ENCODE results near the gene RGS17.
"Not testable (repeated sequence)": the region's sequence is repeated elsewhere in the genome, so short reads cannot be mapped to it uniquely, and the experiment has no call there.

Gene RGS17

DNA sequence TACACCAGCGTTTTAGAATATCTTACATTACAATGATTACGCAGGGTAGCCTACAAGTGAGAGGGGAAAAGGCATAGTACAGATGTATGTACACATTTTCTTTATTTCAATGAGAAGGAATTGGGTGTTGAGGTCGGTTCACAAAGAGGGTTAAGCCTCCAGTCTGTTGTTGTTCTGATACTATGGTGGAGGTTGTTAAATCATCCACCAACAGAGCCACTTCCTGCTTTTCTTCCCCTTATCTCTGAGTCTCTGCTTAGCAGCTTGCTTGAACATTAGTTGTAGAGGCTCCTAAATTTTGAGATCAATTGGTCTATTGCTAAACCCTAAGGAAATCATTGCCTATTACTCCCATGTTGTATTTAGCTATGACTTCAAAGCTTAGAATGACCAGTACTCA, 7.3 kb downstream of the RGS17 start:
- no peak overlapping the region for H3K9ac ChIP-seq
- H2AFZ ChIP-seq (ENCODE audit: low read depth) = no peak overlapping the region
- H3K27me3 ChIP-seq (ENCODE audit: insufficient read depth, low read depth) = no peaks in the 10 kb centered on the region
- H3K4me1 ChIP-seq (ENCODE audit: low read depth, poor library complexity, severe bottlenecking) = no peaks in the 10 kb centered on the region
- no peak overlapping the region for H3K4me3 ChIP-seq (IDR thresholded peaks at IDR 0.05; ENCODE audit: insufficient read depth, low read depth, low read length)
- no peaks in the 10 kb centered on the region for H4K20me1 ChIP-seq (ENCODE audit: insufficient read depth)
- H3K36me3 ChIP-seq (ENCODE audit: insufficient read depth) = no peaks in the 10 kb centered on the region
- H3K27ac ChIP-seq = no peak overlapping the region
- H3K4me2 ChIP-seq = no peak overlapping the region
- TF ChIP-seq, protein P1, sequence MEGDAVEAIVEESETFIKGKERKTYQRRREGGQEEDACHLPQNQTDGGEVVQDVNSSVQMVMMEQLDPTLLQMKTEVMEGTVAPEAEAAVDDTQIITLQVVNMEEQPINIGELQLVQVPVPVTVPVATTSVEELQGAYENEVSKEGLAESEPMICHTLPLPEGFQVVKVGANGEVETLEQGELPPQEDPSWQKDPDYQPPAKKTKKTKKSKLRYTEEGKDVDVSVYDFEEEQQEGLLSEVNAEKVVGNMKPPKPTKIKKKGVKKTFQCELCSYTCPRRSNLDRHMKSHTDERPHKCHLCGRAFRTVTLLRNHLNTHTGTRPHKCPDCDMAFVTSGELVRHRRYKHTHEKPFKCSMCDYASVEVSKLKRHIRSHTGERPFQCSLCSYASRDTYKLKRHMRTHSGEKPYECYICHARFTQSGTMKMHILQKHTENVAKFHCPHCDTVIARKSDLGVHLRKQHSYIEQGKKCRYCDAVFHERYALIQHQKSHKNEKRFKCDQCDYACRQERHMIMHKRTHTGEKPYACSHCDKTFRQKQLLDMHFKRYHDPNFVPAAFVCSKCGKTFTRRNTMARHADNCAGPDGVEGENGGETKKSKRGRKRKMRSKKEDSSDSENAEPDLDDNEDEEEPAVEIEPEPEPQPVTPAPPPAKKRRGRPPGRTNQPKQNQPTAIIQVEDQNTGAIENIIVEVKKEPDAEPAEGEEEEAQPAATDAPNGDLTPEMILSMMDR (conservative IDR thresholded peaks at IDR 0.05; ENCODE audit: low read depth, low read length) = no peak
- H3K79me2 ChIP-seq (ENCODE audit: insufficient read depth, low read depth) = no peaks in the 10 kb centered on the region

DNA sequence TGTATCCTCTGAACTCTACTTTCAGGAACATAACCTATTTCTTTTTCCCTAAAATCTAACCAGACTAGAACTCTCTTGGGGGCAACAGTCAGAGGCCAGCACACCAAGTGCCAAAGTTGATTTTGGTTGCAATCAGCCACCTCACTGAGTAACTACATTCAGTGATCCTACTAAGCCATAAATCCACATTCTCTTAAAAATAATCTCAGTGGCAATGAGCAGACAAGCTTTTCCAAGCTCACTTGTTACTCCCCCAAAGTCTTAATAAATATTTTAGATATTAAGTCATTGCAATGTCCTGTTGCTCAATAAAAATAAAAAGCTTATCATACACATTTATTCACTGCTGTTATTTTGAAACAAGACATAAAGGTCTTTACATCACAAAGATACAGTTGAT, 9.8 kb downstream of the RGS17 start:
- no peak overlapping the region for H3K9ac ChIP-seq
- TF ChIP-seq, protein P1 (conservative IDR thresholded peaks at IDR 0.05; ENCODE audit: low read depth, low read length) = no peak
- H3K4me2 ChIP-seq = no peak overlapping the region
- H3K36me3 ChIP-seq (ENCODE audit: insufficient read depth) = no peaks in the 10 kb centered on the region
- no peaks in the 10 kb centered on the region for H3K79me2 ChIP-seq (ENCODE audit: insufficient read depth, low read depth)
- no peak overlapping the region for H3K27ac ChIP-seq
- no peaks in the 10 kb centered on the region for H3K27me3 ChIP-seq (ENCODE audit: insufficient read depth, low read depth)
- H4K20me1 ChIP-seq (ENCODE audit: insufficient read depth) = no peaks in the 10 kb centered on the region
- H2AFZ ChIP-seq (ENCODE audit: low read depth) = no peak overlapping the region
- H3K4me1 ChIP-seq (ENCODE audit: low read depth, poor library complexity, severe bottlenecking) = no peaks in the 10 kb centered on the region
- no peak overlapping the region for H3K4me3 ChIP-seq (IDR thresholded peaks at IDR 0.05; ENCODE audit: insufficient read depth, low read depth, low read length)

DNA sequence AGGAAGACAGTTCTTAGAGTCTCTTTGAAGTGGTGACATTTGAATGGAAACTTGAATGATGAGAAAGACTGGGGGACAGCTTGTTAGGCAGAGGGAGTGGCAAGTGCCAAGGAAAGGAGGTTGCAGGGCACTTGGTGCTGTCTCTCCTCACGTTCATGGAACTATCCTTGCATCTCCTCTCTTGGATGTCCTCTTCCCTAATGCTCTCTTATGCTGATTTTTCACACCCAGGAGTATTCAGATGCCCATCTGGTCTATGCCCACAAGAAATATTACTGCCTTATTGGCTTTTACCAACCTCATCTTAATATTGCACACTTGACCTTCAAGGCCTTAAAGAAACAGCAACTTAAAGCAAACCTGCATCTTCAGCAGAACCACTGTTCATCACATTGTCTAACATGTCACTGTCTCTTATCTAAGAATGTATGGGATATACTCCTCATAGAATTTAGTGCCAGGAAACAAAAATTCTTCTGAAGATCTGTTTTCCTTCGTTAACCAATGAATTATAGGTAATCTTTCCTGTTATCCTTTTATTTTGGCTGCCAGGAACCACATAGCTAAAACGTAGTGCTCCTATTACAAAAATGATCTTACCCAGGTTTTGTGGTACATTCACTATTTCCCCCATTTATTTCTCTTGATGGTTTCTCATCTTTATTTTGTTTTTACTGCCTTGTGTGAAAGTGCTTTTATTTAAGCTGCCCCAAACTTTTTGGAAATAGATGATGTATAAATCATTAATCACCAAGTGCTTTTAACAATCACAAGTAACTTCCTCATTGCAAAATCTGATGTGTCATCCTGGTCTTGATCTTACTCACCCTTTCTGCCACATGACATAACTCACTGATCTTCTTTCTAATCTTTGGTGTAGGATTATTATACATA, 12.8 kb downstream of the RGS17 start:
- Histone ChIP-seq H3K4me1 (ENCODE audit: low read depth, poor library complexity, severe bottlenecking) (no peaks in the 10 kb centered on the region), H4K20me1 (ENCODE audit: insufficient read depth) (no peaks in the 10 kb centered on the region), H3K4me2 (no peak overlapping the region), H3K27me3 (ENCODE audit: insufficient read depth, low read depth) (no peaks in the 10 kb centered on the region), H2AFZ (ENCODE audit: low read depth) (no peak overlapping the region), H3K9ac (no peak overlapping the region), H3K27ac (no peak overlapping the region), H3K79me2 (ENCODE audit: insufficient read depth, low read depth) (no peaks in the 10 kb centered on the region), H3K36me3 (ENCODE audit: insufficient read depth) (no peaks in the 10 kb centered on the region), H3K4me3 (IDR thresholded peaks at IDR 0.05; ENCODE audit: insufficient read depth, low read depth, low read length) (no peak overlapping the region)
- TF ChIP-seq, protein P1 (conservative IDR thresholded peaks at IDR 0.05; ENCODE audit: low read depth, low read length) = no peak

DNA sequence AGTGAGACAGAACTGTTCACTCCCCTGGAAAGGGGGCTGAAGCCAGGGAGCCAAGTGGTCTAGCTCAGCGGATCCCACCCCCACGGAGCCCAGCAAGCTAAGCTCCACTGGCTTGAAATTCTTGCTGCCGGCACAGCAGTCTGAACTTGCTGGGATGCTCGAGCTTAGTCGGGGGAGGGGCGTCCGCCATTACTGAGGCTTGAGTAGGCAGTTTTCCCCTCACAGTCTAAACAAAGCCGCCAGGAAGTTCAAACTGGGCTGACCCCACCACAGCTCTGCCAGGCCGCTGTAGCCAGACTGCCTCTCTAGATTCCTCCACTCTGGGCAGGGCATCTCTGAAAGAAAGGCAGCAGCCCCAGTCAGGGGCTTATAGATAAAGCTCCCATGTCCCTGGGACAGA, 20.0 kb downstream of the RGS17 start:
- H3K79me2 ChIP-seq (ENCODE audit: insufficient read depth, low read depth); H2AFZ ChIP-seq (ENCODE audit: low read depth); H3K27me3 ChIP-seq (ENCODE audit: insufficient read depth, low read depth); H4K20me1 ChIP-seq (ENCODE audit: insufficient read depth); H3K4me2 ChIP-seq; H3K36me3 ChIP-seq (ENCODE audit: insufficient read depth); H3K27ac ChIP-seq; H3K9ac ChIP-seq; H3K4me1 ChIP-seq (ENCODE audit: low read depth, poor library complexity, severe bottlenecking); H3K4me3 ChIP-seq (IDR thresholded peaks at IDR 0.05; ENCODE audit: insufficient read depth, low read depth, low read length): not testable (repeated sequence)

DNA sequence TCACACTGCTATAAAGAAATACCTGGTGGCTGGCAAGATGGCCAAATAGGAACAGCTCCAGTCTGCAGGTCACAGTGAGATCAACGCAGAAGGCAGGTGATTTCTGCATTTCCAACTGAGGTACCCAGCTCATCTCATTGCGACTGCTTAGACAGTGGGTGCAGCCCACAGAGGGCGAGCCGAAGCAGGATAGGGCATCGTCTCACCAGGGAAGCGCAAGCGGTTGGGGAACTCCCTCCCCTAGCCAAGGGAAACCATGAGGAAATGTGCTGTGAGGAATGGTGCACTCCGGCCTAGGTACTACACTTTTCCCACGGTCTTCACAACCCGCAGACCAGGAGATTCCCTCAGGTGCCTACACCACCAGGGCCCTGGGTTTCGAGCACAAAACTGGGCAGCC, 20.5 kb downstream of the RGS17 start:
- not testable (repeated sequence) for H3K27me3 ChIP-seq (ENCODE audit: insufficient read depth, low read depth); H3K27ac ChIP-seq; H3K9ac ChIP-seq; H3K4me2 ChIP-seq; H3K79me2 ChIP-seq (ENCODE audit: insufficient read depth, low read depth); H3K4me1 ChIP-seq (ENCODE audit: low read depth, poor library complexity, severe bottlenecking); H3K4me3 ChIP-seq (IDR thresholded peaks at IDR 0.05; ENCODE audit: insufficient read depth, low read depth, low read length); H4K20me1 ChIP-seq (ENCODE audit: insufficient read depth); H2AFZ ChIP-seq (ENCODE audit: low read depth); H3K36me3 ChIP-seq (ENCODE audit: insufficient read depth)
